Esophagus muscularis mucosa (tissue), 4 donors: Measurements from ENCODE around the gene HYI. TPM values are rescaled to one million over a fixed set of nuclear protein-coding genes. Genes with fewer than 3 reads are reported as not detected.

Experiments
- DNase-seq: peaks from one replicate; pipeline ENCODE4 v3.0.0-alpha.2; 2017; ENCODE audit errors: extremely low spot score
- H3K27ac ChIP-seq, 4 donors: fragments of 200-600 bp; sonication (generic); replicated peaks in 1 of 4; 1 replicate in 3 of 4; 2 replicates in 1 of 4; pipeline ENCODE4 v1.5.1; 2016 to 2019; ENCODE audit warnings: mild to moderate bottlenecking in 1 of 4
- H3K27me3 ChIP-seq, 4 donors: fragments of 200-600 bp; sonication (generic); one replicate each; pipeline versions ENCODE4 v1.5.1 to v1.6.0; 2016 to 2019
- H3K36me3 ChIP-seq, 4 donors: fragments of 200-600 bp; sonication (generic); one replicate each; pipeline ENCODE4 v1.5.1; 2016 to 2019
- H3K4me1 ChIP-seq, 4 donors: fragments of 200-600 bp; sonication (generic); one replicate each; pipeline ENCODE4 v1.5.1; 2016 to 2019
- H3K4me3 ChIP-seq, 4 donors: fragments of 200-600 bp; sonication (generic); 1 replicate in 2 of 4; 2 replicates in 2 of 4; pipeline ENCODE4 v1.5.1; 2016 to 2019; ENCODE audit warnings: mild to moderate bottlenecking in 4 of 4, moderate library complexity in 1 of 4
- H3K9me3 ChIP-seq, 4 donors: fragments of 200-600 bp; sonication (generic); 1 replicate in 3 of 4; 2 replicates in 1 of 4; pipeline ENCODE4 v1.5.1; 2016 to 2019
- EP300 ChIP-seq: sonication (generic); formaldehyde crosslinking; IDR thresholded peaks from one replicate; pipeline ENCODE4 v1.6.1; 2017; ENCODE audit warnings: antibody characterized with exemption
- POLR2A ChIP-seq: fragments of 450-650 bp; IDR thresholded peaks from one replicate; pipeline ENCODE4 v1.6.1; 2017; ENCODE audit warnings: antibody characterized with exemption, moderate library complexity, mild to moderate bottlenecking, low read depth
- POLR2AphosphoS5 ChIP-seq, 2 donors: sonication (generic); formaldehyde crosslinking; IDR thresholded peaks; one replicate each; pipeline ENCODE4 v1.6.1; 2017; ENCODE audit warnings: antibody characterized with exemption in 2 of 2
- WGBS: methylation state at CpG from one replicate; pipeline ENCODE4 v1.1.5; 2018; 5-methylcytosine and 5-hydroxymethylcytosine counted together
- intact Hi-C: fragments of 100-400 bp; cut with DNase I; formaldehyde crosslinking; loops from one replicate; pipeline ENCODE4 v1.15.1; 2023
- total RNA-seq, 4 donors: library from RNA; depleted of rRNA; stranded (reverse); fragments of >200 nt; gene quantifications; one replicate each; pipeline versions ENCODE4 v1.1.0 to v1.2.1, GENCODE V29; 2016
- TF ChIP-seq, protein P1 (sequence below), 3 experiments: fragments of 200-600 bp in 2 of 3; fragments of 450-650 bp in 1 of 3; sonication (generic) in 2 of 3; IDR thresholded peaks; one replicate each; pipeline ENCODE4 v1.5.1; 2017 to 2019; ENCODE audit warnings: antibody characterized with exemption in 3 of 3, mild to moderate bottlenecking in 2 of 3, moderate library complexity in 1 of 3

Gene HYI
- total RNA-seq, 4 donors from 2014 or later = 36.3 to 60.5 (median 50.6) TPM

DNA sequence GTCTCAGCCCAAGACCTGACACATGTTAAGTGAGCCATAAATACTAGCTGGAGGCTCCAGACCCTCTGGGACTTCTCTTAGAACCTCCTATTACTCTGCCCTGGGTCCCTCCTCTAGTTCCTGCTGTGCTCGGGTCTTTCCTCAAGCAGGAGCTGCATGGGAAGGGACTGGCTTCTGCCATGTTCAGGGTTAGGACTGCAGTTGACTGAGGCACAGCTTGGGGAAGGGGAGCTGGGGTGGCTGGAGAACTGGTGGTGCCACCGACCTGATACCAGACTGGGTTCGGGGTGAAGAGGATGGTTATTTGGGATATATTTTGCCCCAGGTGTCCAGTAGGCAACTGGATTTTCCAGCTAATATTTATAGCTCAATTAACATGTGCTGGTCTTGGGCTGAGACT is 15.7 kb downstream of the HYI start:
- H3K9me3 ChIP-seq = no peaks in the 10 kb centered on the region
- TF ChIP-seq, protein P1, sequence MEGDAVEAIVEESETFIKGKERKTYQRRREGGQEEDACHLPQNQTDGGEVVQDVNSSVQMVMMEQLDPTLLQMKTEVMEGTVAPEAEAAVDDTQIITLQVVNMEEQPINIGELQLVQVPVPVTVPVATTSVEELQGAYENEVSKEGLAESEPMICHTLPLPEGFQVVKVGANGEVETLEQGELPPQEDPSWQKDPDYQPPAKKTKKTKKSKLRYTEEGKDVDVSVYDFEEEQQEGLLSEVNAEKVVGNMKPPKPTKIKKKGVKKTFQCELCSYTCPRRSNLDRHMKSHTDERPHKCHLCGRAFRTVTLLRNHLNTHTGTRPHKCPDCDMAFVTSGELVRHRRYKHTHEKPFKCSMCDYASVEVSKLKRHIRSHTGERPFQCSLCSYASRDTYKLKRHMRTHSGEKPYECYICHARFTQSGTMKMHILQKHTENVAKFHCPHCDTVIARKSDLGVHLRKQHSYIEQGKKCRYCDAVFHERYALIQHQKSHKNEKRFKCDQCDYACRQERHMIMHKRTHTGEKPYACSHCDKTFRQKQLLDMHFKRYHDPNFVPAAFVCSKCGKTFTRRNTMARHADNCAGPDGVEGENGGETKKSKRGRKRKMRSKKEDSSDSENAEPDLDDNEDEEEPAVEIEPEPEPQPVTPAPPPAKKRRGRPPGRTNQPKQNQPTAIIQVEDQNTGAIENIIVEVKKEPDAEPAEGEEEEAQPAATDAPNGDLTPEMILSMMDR (IDR thresholded peaks at IDR 0.05) = no peak
- TF ChIP-seq POLR2AphosphoS5 (IDR thresholded peaks at IDR 0.05) (no peak), EP300 (no peak), POLR2A (no peak)
- no peaks in the 10 kb centered on the region for H3K27me3 ChIP-seq
- H3K27ac ChIP-seq = no peak overlapping the region
- no peak overlapping the region for H3K4me3 ChIP-seq
- WGBS = 88% methylated on average over 3 of the region's 3 CpGs
- intact Hi-C loops = no loop called here
- H3K4me1 ChIP-seq = peaks cover 0 to 24% (median 23%) of the 10 kb centered on the region in 4 donors
- H3K36me3 ChIP-seq = peaks cover 44 to 92% (median 80%) of the 10 kb centered on the region in 4 donors
- no peak for DNase-seq

DNA sequence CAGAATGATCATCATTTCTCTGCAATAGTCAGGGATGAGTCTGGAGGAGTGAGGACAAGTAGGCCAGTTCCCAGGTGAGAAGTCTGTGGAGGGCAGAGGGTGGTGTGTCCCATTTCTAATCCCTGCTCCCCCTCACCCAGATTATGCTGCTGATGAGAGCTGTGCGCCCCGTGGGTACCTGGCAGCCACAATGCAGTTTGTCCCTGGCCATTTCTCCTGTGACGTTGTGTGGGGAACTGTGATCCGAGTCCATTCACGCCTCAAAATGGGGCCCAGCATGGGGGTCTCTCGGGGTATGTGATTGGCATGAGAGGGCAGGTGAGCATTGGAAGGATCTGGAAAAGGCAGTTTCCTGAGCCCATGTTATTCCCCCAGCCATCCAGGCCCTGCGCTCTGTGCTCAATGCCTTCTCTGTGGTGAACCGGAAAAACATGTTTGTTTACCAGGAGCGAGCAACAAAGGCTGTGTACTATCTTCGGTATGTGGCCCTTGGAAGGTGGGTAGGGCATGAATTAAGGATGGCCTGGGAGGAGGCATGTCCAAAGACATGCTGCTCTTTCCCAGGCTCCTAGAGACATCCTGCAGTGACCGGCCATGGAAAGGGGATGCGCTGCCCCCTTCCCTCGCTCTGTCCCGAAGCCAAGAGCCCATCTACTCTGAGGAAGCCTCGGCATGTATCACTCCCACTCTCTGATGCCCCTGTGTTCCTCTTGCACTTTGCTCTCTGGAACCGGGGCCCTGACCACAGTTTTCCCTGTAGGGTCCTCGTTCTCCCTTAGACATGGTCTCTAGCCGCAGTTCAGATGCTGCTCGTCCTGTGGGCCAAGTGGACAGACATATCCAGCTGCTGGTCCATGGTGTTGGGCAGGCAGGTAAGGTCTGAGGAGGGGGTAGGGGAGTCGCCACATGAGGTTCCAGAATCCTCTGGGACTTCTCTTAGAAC is 16.4 kb downstream of the HYI start:
- 94% methylated on average over 15 of the region's 20 CpGs for WGBS
- no peak for DNase-seq
- H3K9me3 ChIP-seq = no peaks in the 10 kb centered on the region
- TF ChIP-seq EP300 (no peak), POLR2A (no peak), POLR2AphosphoS5 (IDR thresholded peaks at IDR 0.05) (no peak)
- TF ChIP-seq, protein P1 (IDR thresholded peaks at IDR 0.05) = no peak
- H3K4me1 ChIP-seq = peaks cover 0 to 24% (median 23%) of the 10 kb centered on the region in 4 donors
- H3K4me3 ChIP-seq = no peak overlapping the region
- peaks cover 45 to 92% (median 80%) of the 10 kb centered on the region in 4 donors for H3K36me3 ChIP-seq
- intact Hi-C loops = no loop called here
- no peak overlapping the region for H3K27ac ChIP-seq
- H3K27me3 ChIP-seq = no peaks in the 10 kb centered on the region

DNA sequence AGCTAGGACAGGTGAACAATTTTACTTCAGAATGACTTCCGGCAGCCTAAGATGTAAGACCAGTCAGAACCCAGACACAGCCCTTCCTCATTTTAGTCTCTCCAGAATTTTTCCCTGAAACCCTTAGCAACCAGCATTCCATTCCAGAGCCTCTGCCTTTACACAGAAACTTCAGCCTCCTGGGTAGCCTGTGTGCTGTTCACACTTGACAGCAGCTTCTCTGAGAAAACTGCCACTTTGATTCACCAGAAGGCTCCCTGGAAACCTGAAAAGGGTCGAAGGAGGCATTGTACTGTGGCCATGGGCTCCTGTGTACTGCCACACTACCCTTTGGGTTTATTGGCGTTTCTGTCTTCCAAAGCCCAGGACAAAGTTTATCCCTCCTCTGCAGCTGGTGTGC is 17.4 kb downstream of the HYI start:
- TF ChIP-seq EP300 (no peak), POLR2AphosphoS5 (IDR thresholded peaks at IDR 0.05) (no peak), POLR2A (no peak)
- TF ChIP-seq, protein P1 (IDR thresholded peaks at IDR 0.05) = no peak
- intact Hi-C loops = no loop called here
- Histone ChIP-seq H3K4me3 (no peak overlapping the region), H3K4me1 (peaks cover 0 to 24% (median 23%) of the 10 kb centered on the region in 4 donors), H3K27me3 (no peaks in the 10 kb centered on the region), H3K9me3 (no peaks in the 10 kb centered on the region), H3K27ac (peak overlapping the region; percentile 60 to 81 (median 70)), H3K36me3 (peaks cover 45 to 92% (median 80%) of the 10 kb centered on the region in 4 donors)
- no peak for DNase-seq
- WGBS = 88% methylated on average over 3 of the region's 3 CpGs

DNA sequence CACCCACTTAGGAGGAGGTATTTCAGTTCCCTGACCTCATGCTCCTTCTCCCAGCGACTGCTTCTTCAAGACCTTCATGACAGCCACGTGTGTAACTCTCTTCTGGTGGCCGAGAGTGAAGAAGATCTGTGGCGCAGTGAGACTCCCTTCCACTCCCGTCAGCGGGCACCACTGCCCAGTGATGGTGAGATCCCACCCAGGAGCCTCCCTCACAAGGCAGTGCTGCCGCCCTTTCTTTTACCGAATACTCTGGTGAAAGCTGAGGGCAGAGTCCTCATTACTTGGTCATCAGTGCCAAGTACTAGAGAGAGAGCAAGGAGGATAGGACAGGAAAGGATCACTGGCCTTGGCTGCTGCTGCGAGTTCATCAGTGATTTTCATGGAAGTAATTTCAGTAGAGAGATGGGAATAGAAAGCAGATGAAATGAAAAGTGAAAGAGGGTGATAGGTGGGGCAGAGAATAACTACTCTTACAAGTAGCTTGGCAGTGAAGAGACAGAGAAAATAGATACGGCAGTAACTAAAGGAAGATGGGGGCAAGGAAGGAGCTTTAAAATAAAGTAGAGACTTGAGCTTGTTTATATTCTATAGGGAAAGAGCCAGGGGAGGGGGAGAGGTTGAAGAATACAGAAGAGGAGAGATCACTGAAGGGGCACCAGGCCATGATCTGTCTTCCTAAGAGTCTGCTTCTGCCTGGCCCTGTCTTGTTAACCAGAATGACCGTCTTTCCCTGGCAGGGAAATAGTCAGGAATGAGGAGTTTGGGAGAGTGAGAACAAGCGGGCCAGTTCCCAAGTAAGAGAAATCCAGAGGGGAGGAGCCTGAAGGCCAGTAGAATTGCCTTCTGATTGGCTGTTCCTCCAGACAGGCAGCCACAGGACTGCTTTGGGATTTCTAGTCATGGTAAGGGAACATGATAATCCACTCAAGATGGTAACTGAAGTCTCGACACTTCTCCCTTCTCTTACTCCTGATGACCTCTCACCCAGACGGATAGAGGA is 18.3 kb downstream of the HYI start:
- Histone ChIP-seq H3K36me3 (peaks cover 44 to 92% (median 80%) of the 10 kb centered on the region in 4 donors), H3K4me3 (no peak overlapping the region), H3K4me1 (peaks cover 0 to 24% (median 23%) of the 10 kb centered on the region in 4 donors), H3K27ac (peak overlapping the region; percentile 60 to 81 (median 70)), H3K9me3 (no peaks in the 10 kb centered on the region), H3K27me3 (no peaks in the 10 kb centered on the region)
- intact Hi-C loops = no loop called here
- DNase-seq = no peak
- 66% methylated on average over 14 of the region's 14 CpGs for WGBS
- peak; percentile 36 to 50 for TF ChIP-seq POLR2AphosphoS5 (IDR thresholded peaks at IDR 0.05)
- TF ChIP-seq, protein P1 (IDR thresholded peaks at IDR 0.05) = no peak
